Mesenchymal stem cell (in vitro differentiated cells and primary cell): Measurements from ENCODE around the gene PADI3.

Source experiments
- DNase-seq: peaks from one replicate; pipeline ENCODE4 v3.0.0-alpha.2; 2013
- H2AFZ ChIP-seq: one replicate; pipeline ENCODE4 v1.6.1; 2013; ENCODE audit warnings: low read depth, mild to moderate bottlenecking, control low read depth, inconsistent platforms, low read length, moderate library complexity
- H2AK5ac ChIP-seq: 2 replicates; pipeline ENCODE4 v1.6.1; 2013; ENCODE audit warnings: low read length, moderate library complexity, mild to moderate bottlenecking, inconsistent platforms; ENCODE audit not compliant: severe bottlenecking
- H2BK120ac ChIP-seq: one replicate; pipeline ENCODE4 v1.6.1; 2013; ENCODE audit warnings: low read depth, mild to moderate bottlenecking, inconsistent platforms, low read length, moderate library complexity
- H2BK12ac ChIP-seq, 2 experiments: one replicate each; pipeline ENCODE4 v1.6.1; 2013; ENCODE audit warnings: inconsistent platforms in 2 of 2, low read length in 2 of 2, mild to moderate bottlenecking in 2 of 2, moderate library complexity in 2 of 2, control low read depth in 1 of 2
- H2BK15ac ChIP-seq: one replicate; pipeline ENCODE4 v1.6.1; 2013; ENCODE audit warnings: mild to moderate bottlenecking, low read depth, inconsistent platforms; ENCODE audit not compliant: poor library complexity, severe bottlenecking
- H2BK5ac ChIP-seq: 2 replicates; pipeline ENCODE4 v1.6.1; 2013; ENCODE audit warnings: low read depth, mild to moderate bottlenecking, low read length, control low read depth, inconsistent platforms; ENCODE audit not compliant: poor library complexity, severe bottlenecking
- H3K14ac ChIP-seq, 2 experiments: one replicate each; pipeline ENCODE4 v1.6.1; 2013; ENCODE audit warnings: inconsistent platforms in 2 of 2, low read length in 2 of 2, control low read depth in 1 of 2, mild to moderate bottlenecking in 1 of 2, moderate library complexity in 1 of 2
- H3K18ac ChIP-seq, 2 experiments: one replicate each; pipeline ENCODE4 v1.6.1; 2013; ENCODE audit warnings: inconsistent platforms in 2 of 2, low read length in 2 of 2, control low read depth in 1 of 2, low read depth in 1 of 2, mild to moderate bottlenecking in 1 of 2
- H3K23ac ChIP-seq, 2 experiments: one replicate each; pipeline ENCODE4 v1.6.1; 2013; ENCODE audit warnings: inconsistent platforms in 2 of 2, low read length in 2 of 2, mild to moderate bottlenecking in 2 of 2, moderate library complexity in 2 of 2, control low read depth in 1 of 2
- H3K27ac ChIP-seq: 2 replicates; pipeline ENCODE4 v1.5.1; 2013; ENCODE audit warnings: mild to moderate bottlenecking, moderate library complexity, low read length, control low read depth, inconsistent platforms; ENCODE audit not compliant: poor library complexity, severe bottlenecking
- H3K27me3 ChIP-seq, 2 experiments: 2 replicates each; pipeline versions ENCODE4 v1.6.1 to v1.7.0; 2013; ENCODE audit warnings: low read length in 2 of 2, mild to moderate bottlenecking in 2 of 2, moderate library complexity in 2 of 2, control low read depth in 1 of 2, inconsistent platforms in 1 of 2; ENCODE audit not compliant: control insufficient read depth in 1 of 2, insufficient read depth in 1 of 2
- H3K36me3 ChIP-seq, 2 experiments: 2 replicates each; pipeline versions ENCODE4 v1.6.1 to v1.7.0; 2013; ENCODE audit warnings: low read length in 2 of 2, control low read depth in 1 of 2, inconsistent platforms in 1 of 2, low read depth in 1 of 2, mild to moderate bottlenecking in 1 of 2; ENCODE audit not compliant: insufficient read depth in 2 of 2, control insufficient read depth in 1 of 2
- H3K4ac ChIP-seq, 2 experiments: one replicate each; pipeline ENCODE4 v1.6.1; 2013; ENCODE audit warnings: inconsistent platforms in 2 of 2, low read length in 2 of 2, mild to moderate bottlenecking in 2 of 2, moderate library complexity in 2 of 2, control low read depth in 1 of 2, low read depth in 1 of 2
- H3K4me1 ChIP-seq: 2 replicates; pipeline ENCODE4 v1.6.1; 2013; ENCODE audit warnings: low read depth, low read length, control low read depth; ENCODE audit not compliant: control insufficient read depth, insufficient read depth
- H3K4me2 ChIP-seq: 2 replicates; pipeline ENCODE4 v1.6.1; 2013; ENCODE audit warnings: low read length, mild to moderate bottlenecking, inconsistent platforms; ENCODE audit not compliant: poor library complexity, severe bottlenecking
- H3K4me3 ChIP-seq, 2 experiments: 2 replicates each; pipeline versions ENCODE4 v1.5.1 to v1.7.0; 2013; ENCODE audit warnings: low read length in 2 of 2, mild to moderate bottlenecking in 2 of 2, control low read depth in 1 of 2, low read depth in 1 of 2; ENCODE audit not compliant: insufficient read depth in 1 of 2
- H3K79me1 ChIP-seq: replicated peaks from 2 replicates; pipeline ENCODE4 v1.6.1; 2013; ENCODE audit warnings: mild to moderate bottlenecking, control low read depth, low read length, inconsistent platforms; ENCODE audit not compliant: poor library complexity, severe bottlenecking
- H3K9ac ChIP-seq: 2 replicates; pipeline ENCODE4 v1.7.0; 2013; ENCODE audit warnings: mild to moderate bottlenecking, low read length, moderate library complexity
- H3K9me3 ChIP-seq: 2 replicates; pipeline ENCODE4 v1.7.0; 2013; ENCODE audit warnings: mild to moderate bottlenecking, low read length; ENCODE audit not compliant: control insufficient read depth
- H4K8ac ChIP-seq: one replicate; pipeline ENCODE4 v1.6.1; 2013; ENCODE audit warnings: inconsistent platforms, mild to moderate bottlenecking, low read length, moderate library complexity
- H4K91ac ChIP-seq: one replicate; pipeline ENCODE4 v1.6.1; 2013; ENCODE audit warnings: mild to moderate bottlenecking, low read length, inconsistent platforms
- WGBS: methylation state at CpG from one replicate; pipeline ENCODE4 v1.1.7; 2013; ENCODE audit warnings: mixed read lengths; 5-methylcytosine and 5-hydroxymethylcytosine counted together

The PADI3 gene

DNA sequence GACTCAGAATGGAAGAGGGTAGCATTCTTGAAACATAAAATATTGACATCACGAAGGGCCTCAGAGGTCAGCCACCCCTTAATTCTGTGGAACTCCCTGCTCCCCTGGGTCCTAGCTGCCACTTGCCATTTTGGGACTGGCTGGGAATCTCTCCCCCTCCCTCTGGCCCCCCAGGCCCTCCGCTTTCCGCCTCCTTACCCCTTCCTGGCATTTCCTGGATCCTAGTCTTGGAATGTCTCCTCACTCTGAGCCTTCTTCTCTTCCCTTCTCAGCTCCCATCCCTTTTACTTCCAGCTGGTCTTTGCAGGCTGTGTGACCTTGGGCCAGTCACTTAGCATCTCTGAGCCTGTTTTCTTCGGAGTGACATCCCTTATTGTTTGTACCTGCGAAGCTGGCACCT, 39.5 kb upstream of the PADI3 start:
- no peak overlapping the region for H3K23ac ChIP-seq
- no peaks in the 10 kb centered on the region for H3K79me1 ChIP-seq
- H3K9me3 ChIP-seq: no peaks in the 10 kb centered on the region
- H3K9ac ChIP-seq: no peak overlapping the region
- peak overlapping the region in 1 of 2 experiments; percentile 22 for H3K14ac ChIP-seq
- H2AK5ac ChIP-seq: peak overlapping the region; percentile 19
- peak overlapping the region; percentile 46 for H3K27ac ChIP-seq
- no peak for DNase-seq
- no peak overlapping the region for H2BK15ac ChIP-seq
- peaks cover 56% of the 10 kb centered on the region for H3K4me1 ChIP-seq
- H2BK120ac ChIP-seq: no peak overlapping the region
- H3K36me3 ChIP-seq: no peaks in the 10 kb centered on the region
- H3K4ac ChIP-seq: no peak overlapping the region
- H3K4me2 ChIP-seq: no peak overlapping the region
- no peak overlapping the region for H4K91ac ChIP-seq
- H3K4me3 ChIP-seq: no peak overlapping the region
- peaks cover 0 to 79% of the 10 kb centered on the region in 2 experiments for H3K27me3 ChIP-seq
- H2AFZ ChIP-seq: no peak overlapping the region
- peak overlapping the region in 1 of 2 experiments; percentile 67 for H2BK12ac ChIP-seq
- H3K18ac ChIP-seq: peak overlapping the region in 1 of 2 experiments; percentile 17
- H2BK5ac ChIP-seq: peak overlapping the region; percentile 80
- H4K8ac ChIP-seq: peak overlapping the region; percentile 79
- 10% methylated on average over 3 of the region's 5 CpGs for WGBS

DNA sequence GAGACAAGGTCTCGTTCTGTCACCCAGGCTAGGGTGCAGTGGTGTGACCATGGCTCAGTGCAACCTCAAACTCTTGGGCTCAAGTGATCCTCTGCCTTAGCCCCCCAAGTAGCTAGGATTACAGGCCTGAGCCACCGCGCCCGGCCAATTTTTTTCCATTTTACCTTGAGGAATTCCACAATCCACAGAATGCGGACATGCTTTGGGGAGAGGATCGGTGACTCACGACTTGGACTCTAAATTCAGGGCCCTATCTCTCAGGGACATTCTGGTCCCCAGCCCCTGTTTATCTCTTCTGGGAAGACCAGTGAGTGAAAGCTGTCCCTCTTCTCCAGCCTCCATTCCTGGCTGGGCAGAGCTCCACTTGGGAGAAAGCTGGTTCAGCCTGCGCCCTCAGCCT, 38.7 kb upstream of the PADI3 start:
- no peaks in the 10 kb centered on the region for H3K36me3 ChIP-seq
- no peak overlapping the region for H2AFZ ChIP-seq
- peaks cover 0 to 80% of the 10 kb centered on the region in 2 experiments for H3K27me3 ChIP-seq
- no peak overlapping the region for H3K14ac ChIP-seq
- no peak for DNase-seq
- H4K8ac ChIP-seq: no peak overlapping the region
- H2BK15ac ChIP-seq: no peak overlapping the region
- no peak overlapping the region for H3K4me3 ChIP-seq
- WGBS: 89% methylated on average over 8 of the region's 8 CpGs
- no peaks in the 10 kb centered on the region for H3K9me3 ChIP-seq
- H3K9ac ChIP-seq: no peak overlapping the region
- H3K79me1 ChIP-seq: no peaks in the 10 kb centered on the region
- no peak overlapping the region for H3K23ac ChIP-seq
- peak overlapping the region; percentile 33 to 60 for H2BK12ac ChIP-seq
- peak overlapping the region; percentile 25 to 50 for H3K18ac ChIP-seq
- peak overlapping the region; percentile 44 for H4K91ac ChIP-seq
- peak overlapping the region; percentile 46 for H2AK5ac ChIP-seq
- peak overlapping the region in 1 of 2 experiments; percentile 17 for H3K4ac ChIP-seq
- H3K4me1 ChIP-seq: peaks cover 64% of the 10 kb centered on the region
- H2BK120ac ChIP-seq: no peak overlapping the region
- H3K4me2 ChIP-seq: no peak overlapping the region
- no peak overlapping the region for H2BK5ac ChIP-seq
- peak overlapping the region; percentile 13 for H3K27ac ChIP-seq

DNA sequence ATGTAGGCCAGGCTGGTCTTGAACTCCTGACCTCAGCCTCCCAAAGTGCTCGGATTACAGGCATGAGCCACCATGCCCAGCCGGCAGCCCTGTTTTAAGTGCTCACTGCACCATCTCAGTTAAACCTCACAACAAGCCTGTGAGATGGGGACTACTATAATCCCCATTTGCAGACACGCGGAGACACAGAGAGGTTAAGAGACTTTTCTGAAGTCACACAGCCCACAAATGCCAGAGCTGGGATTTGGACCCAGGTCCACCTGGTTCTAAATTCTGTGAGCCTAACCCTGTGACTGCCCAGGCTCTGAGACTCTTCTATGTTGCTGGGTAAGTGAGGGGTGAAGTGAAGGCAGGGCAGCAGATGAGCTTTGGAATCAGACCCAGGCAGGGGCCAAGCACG, 37.5 kb upstream of the PADI3 start:
- WGBS: 86% methylated on average over 4 of the region's 5 CpGs
- H3K36me3 ChIP-seq: no peaks in the 10 kb centered on the region

DNA sequence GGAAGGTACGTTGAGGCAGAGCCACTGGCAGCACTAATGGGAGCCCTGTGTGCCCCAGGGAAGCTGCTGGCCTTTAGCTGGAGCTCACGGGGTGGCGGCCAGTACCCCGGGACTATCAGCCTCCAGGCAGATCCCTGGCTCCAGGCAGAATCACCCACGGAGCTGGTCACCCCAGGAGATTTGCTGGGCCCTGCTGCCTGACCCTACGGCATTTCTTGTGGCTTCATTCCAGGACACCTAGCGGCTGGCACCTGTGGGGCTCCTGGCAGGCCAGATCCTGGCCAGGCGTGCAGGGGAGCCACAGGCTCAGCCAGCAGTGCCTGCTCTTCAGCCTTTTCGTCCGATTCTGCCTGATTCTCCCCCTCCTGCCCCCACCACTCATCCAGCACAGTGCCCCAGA, 36.9 kb upstream of the PADI3 start:
- H4K91ac ChIP-seq: peak overlapping the region; percentile 85
- peak overlapping the region; percentile 86 for H4K8ac ChIP-seq
- H3K23ac ChIP-seq: no peak overlapping the region

More for the DNA sequence above, 37.5 kb upstream of the PADI3 start:
- Histone ChIP-seq H3K79me1 (no peaks in the 10 kb centered on the region), H3K9ac (no peak overlapping the region), H3K27me3 (peaks cover 0 to 83% of the 10 kb centered on the region in 2 experiments), H3K18ac (peak overlapping the region in 1 of 2 experiments; percentile 54), H2AFZ (no peak overlapping the region), H3K4me3 (no peak overlapping the region), H2BK120ac (no peak overlapping the region), H3K4ac (peak overlapping the region in 1 of 2 experiments; percentile 13), H3K23ac (no peak overlapping the region), H2BK15ac (no peak overlapping the region), H2BK5ac (peak overlapping the region; percentile 80), H2BK12ac (peak overlapping the region in 1 of 2 experiments; percentile 46), H3K9me3 (no peaks in the 10 kb centered on the region), H4K91ac (no peak overlapping the region), H3K4me1 (peaks cover 71% of the 10 kb centered on the region), H3K4me2 (no peak overlapping the region), H3K27ac (peak overlapping the region; percentile 95), H2AK5ac (peak overlapping the region; percentile 97), H3K14ac (no peak overlapping the region), H4K8ac (no peak overlapping the region)
- DNase-seq: no peak

More for the DNA sequence above, 36.9 kb upstream of the PADI3 start:
- Histone ChIP-seq H3K27me3 (peaks cover 0 to 81% of the 10 kb centered on the region in 2 experiments), H3K4ac (peak overlapping the region; percentile 3 to 59), H3K4me1 (peaks cover 71% of the 10 kb centered on the region), H2AFZ (no peak overlapping the region), H3K18ac (peak overlapping the region; percentile 54 to 84), H3K4me2 (no peak overlapping the region), H3K9ac (no peak overlapping the region), H3K4me3 (no peak overlapping the region), H3K27ac (peak overlapping the region; percentile 95), H2AK5ac (peak overlapping the region; percentile 97), H2BK12ac (peak overlapping the region; percentile 46 to 89), H3K36me3 (no peaks in the 10 kb centered on the region), H3K14ac (peak overlapping the region in 1 of 2 experiments; percentile 45), H3K9me3 (no peaks in the 10 kb centered on the region), H2BK15ac (peak overlapping the region; percentile 55), H2BK120ac (peak overlapping the region; percentile 59), H2BK5ac (peak overlapping the region; percentile 80), H3K79me1 (no peaks in the 10 kb centered on the region)
- 74% methylated on average over 10 of the region's 10 CpGs for WGBS
- DNase-seq: no peak
